LNCaP clone FGC (cell line): ENCODE measurements around the gene PPIA.

Experiments
- DNase-seq: peaks from one replicate; pipeline ENCODE4 v3.0.0-alpha.2; 2011; ENCODE audit warnings: low read depth
- H3K4me3 ChIP-seq: 2 replicates; pipeline ENCODE4 v1.5.1; 2011; ENCODE audit warnings: mild to moderate bottlenecking, low read depth, low read length, control low read depth
- TF ChIP-seq, protein P1 (sequence below): IDR thresholded peaks from 2 replicates; pipeline ENCODE4 v1.5.1; 2012; ENCODE audit warnings: mild to moderate bottlenecking; ENCODE audit not compliant: control insufficient read depth, insufficient read depth; ENCODE audit errors: extremely low read depth

The PPIA gene

GRCh38 chr7:44752822-44753221, 43.7 kb upstream of the PPIA start:
- TF ChIP-seq, protein P1, sequence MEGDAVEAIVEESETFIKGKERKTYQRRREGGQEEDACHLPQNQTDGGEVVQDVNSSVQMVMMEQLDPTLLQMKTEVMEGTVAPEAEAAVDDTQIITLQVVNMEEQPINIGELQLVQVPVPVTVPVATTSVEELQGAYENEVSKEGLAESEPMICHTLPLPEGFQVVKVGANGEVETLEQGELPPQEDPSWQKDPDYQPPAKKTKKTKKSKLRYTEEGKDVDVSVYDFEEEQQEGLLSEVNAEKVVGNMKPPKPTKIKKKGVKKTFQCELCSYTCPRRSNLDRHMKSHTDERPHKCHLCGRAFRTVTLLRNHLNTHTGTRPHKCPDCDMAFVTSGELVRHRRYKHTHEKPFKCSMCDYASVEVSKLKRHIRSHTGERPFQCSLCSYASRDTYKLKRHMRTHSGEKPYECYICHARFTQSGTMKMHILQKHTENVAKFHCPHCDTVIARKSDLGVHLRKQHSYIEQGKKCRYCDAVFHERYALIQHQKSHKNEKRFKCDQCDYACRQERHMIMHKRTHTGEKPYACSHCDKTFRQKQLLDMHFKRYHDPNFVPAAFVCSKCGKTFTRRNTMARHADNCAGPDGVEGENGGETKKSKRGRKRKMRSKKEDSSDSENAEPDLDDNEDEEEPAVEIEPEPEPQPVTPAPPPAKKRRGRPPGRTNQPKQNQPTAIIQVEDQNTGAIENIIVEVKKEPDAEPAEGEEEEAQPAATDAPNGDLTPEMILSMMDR = no peak
- no peak overlapping the region for H3K4me3 ChIP-seq
- DNase-seq = no peak

GRCh38 chr7:44754802-44755697, 41.4 kb upstream of the PPIA start:
- no peak for DNase-seq
- TF ChIP-seq, protein P1 = no peak
- no peak overlapping the region for H3K4me3 ChIP-seq

GRCh38 chr7:44755698-44756627, 40.5 kb upstream of the PPIA start:
- TF ChIP-seq, protein P1 = no peak
- H3K4me3 ChIP-seq = no peak overlapping the region
- DNase-seq = no peak

GRCh38 chr7:44756904-44757303, 39.6 kb upstream of the PPIA start:
- no peak overlapping the region for H3K4me3 ChIP-seq
- TF ChIP-seq, protein P1 = no peak
- no peak for DNase-seq

DNA sequence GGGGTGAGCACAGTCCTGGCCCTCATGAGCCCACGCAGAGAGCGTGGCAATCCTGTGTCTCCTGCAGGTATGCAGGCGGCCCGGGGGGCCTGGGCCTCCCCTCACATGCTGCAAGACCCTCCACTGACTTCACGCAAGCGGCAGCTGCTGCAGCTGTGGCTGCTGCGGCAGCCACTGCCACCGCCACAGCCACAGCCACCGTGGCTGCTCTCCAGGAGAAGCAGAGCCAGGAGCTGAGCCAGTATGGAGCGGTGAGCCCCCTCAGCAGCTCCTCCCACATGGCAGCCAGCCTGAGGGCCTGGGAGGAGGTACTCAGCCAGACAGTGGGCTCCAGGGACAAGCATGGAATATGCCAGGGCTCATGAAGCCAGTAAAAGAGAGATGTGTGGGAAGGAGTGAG, 39.2 kb upstream of the PPIA start:
- H3K4me3 ChIP-seq = no peak overlapping the region
- TF ChIP-seq, protein P1 = no peak
- DNase-seq = no peak

GRCh38 chr7:44757739-44758138, 38.7 kb upstream of the PPIA start:
- no peak for DNase-seq
- H3K4me3 ChIP-seq = no peak overlapping the region
- TF ChIP-seq, protein P1 = no peak
